ENCODE data around the gene NFASC.

Gene NFASC

DNA sequence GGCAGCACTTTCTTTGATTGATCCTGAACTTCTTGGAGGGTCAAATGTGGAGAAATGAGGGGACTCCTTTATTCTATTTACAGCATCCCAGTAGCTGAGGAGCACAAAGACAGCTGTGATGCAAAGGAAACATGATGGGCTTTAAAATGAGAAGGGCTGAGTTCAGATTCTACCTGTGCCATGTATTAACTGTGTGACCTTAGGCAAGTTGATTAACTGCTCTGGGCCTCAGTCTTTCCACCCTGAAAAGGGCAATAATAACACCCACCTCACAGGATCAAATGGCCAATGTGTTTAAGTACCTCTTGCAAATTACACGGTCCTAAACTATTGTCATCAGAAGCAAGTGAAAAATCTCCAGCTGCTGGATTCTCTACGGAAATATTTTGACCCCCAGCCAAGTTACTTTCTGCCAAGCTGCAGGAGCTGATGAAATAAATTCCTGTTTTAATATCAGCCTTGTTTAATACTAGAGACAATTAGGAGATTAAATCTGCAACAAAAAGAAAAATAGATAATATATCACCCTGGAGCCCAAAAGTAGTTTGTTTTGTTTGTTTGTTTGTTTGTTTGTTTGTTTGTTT lies 197.9 kb downstream of the NFASC start:
- no peak for DNase-seq

DNA sequence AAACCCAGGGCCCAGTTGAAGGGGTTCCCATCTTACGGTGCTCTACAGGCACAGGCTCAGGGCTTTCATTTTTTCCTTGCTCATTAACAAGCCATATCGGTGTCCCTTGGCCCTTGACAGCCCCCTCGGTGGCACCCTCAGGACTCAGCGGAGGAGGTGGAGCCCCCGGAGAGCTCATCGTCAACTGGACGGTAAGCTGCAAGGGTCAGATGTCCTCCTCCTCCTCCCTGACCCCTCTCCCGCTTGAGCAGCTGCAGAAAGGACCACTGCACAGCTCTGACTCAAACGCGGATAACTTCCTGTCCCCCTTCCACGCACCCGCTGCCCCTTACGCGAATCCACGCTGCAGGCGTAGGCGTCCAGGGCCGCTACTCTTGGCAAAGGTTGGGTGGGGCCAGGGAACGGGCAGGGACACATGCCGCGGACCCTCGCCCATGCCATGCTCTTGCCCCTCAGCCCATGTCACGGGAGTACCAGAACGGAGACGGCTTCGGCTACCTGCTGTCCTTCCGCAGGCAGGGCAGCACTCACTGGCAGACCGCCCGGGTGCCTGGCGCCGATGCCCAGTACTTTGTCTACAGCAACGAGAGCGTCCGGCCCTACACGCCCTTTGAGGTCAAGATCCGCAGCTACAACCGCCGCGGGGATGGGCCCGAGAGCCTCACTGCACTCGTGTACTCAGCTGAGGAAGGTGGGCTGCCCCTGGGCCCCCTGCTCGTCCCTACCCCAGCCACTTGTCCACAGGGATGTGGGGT lies 198.9 kb downstream of the NFASC start:
- no peak for DNase-seq

DNA sequence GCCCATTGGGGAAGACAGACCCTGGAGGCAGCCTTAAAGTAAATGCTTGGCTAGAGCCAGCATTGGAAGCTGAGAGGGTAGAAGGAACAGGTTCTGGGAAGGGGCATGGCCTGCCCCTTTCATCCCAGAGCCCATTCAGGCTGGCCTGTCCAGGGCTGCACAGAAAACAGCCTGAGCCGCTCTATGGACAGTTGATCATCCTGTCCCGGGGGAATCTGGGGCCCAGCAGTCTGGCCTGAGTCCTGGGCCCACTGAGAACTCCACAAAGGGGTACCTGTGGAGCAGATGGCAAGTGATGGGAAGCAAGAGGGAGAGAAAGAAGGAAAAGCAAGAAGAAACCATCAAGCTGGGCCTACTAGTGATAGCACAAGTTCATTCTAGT lies 200.4 kb downstream of the NFASC start:
- DNase-seq: no peak

DNA sequence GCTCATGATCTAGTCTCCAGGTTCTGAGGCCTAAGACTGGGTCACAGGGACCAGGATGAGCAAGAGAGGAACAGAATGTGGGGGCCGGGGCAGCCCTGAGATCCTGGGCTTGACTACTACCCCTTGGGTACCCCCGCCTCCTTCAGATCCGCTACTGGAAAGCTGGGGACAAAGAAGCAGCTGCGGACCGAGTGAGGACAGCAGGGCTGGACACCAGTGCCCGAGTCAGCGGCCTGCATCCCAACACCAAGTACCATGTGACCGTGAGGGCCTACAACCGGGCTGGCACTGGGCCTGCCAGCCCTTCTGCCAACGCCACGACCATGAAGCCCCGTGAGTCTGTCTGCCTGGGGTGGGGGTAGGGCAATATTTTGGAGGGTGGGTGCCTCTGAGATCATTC lies 201.1 kb downstream of the NFASC start:
- no peak for DNase-seq

DNA sequence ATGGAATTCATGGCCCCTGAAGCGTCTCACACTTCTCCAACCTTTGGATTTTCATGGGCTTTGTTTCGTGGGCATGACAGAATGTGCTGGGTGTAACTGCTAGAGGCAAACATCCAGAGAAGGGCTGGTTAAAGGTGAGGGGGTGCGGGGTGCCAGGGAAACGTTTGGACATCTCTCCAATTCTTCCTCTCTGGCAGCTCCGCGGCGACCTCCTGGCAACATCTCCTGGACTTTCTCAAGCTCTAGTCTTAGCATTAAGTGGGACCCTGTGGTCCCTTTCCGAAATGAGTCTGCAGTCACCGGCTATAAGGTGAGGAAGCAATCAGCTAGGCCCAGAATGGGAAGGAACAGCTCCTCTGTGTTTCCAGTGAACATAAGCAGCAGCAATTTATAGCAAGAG lies 201.6 kb downstream of the NFASC start:
- DNase-seq: no peak
